ENCODE results near the gene UTS2R. TPM values are rescaled to one million over a fixed set of nuclear protein-coding genes. Genes with fewer than 3 reads are reported as not detected.
"Not testable (repeated sequence)": the region's sequence is repeated elsewhere in the genome, so short reads cannot be mapped to it uniquely, and the experiment has no call there.

Gene UTS2R
- total RNA-seq, 4 donors from 2014 or later, result not detected

DNA sequence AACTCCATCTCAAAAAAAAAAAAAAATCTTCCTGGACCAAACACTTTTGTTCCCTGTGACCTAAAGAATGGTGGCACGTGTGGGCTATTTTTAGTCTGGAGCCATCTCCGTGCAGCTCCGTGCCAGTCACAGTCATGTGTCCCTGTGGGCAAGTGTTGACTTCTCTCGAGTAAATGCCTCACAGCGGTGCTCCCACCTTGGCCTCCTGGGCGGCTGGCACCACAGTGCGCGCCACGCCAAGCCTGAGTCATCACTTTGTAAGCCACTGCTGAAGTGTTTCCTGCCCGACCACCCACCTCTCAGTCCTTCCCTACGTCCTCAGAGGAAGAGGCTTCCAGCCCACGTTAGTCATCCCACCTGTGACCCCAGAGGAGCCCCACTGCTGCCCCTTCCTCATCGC is 35.7 kb downstream of the UTS2R start:
- Histone ChIP-seq H3K27me3 (no peaks in the 10 kb centered on the region), H3K4me3 (no peak overlapping the region), H3K27ac (no peak overlapping the region), H3K4me1 (no peaks in the 10 kb centered on the region), H3K9me3 (no peaks in the 10 kb centered on the region), H3K36me3 (peaks cover 37% of the 10 kb centered on the region)
- 77% methylated on average over 13 of the region's 13 CpGs for WGBS
- DNase-seq (ENCODE audit: low spot score in 2 of 2), result no peak
- no peak for TF ChIP-seq EP300 (IDR thresholded peaks at IDR 0.05)
- TF ChIP-seq, protein P1, sequence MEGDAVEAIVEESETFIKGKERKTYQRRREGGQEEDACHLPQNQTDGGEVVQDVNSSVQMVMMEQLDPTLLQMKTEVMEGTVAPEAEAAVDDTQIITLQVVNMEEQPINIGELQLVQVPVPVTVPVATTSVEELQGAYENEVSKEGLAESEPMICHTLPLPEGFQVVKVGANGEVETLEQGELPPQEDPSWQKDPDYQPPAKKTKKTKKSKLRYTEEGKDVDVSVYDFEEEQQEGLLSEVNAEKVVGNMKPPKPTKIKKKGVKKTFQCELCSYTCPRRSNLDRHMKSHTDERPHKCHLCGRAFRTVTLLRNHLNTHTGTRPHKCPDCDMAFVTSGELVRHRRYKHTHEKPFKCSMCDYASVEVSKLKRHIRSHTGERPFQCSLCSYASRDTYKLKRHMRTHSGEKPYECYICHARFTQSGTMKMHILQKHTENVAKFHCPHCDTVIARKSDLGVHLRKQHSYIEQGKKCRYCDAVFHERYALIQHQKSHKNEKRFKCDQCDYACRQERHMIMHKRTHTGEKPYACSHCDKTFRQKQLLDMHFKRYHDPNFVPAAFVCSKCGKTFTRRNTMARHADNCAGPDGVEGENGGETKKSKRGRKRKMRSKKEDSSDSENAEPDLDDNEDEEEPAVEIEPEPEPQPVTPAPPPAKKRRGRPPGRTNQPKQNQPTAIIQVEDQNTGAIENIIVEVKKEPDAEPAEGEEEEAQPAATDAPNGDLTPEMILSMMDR (IDR thresholded peaks at IDR 0.05), result no peak
- no peak for TF ChIP-seq POLR2AphosphoS5 (IDR thresholded peaks at IDR 0.05)
- TF ChIP-seq POLR2A (IDR thresholded peaks at IDR 0.05), result no peak

- TF ChIP-seq POLR2A (IDR thresholded peaks at IDR 0.05), result no peak
- TF ChIP-seq, protein P1 (IDR thresholded peaks at IDR 0.05), result no peak
- TF ChIP-seq EP300 (IDR thresholded peaks at IDR 0.05), result no peak
- TF ChIP-seq POLR2AphosphoS5 (IDR thresholded peaks at IDR 0.05), result no peak
- H3K9me3 ChIP-seq, result no peaks in the 10 kb centered on the region
- H3K4me1 ChIP-seq, result no peaks in the 10 kb centered on the region
- H3K27me3 ChIP-seq, result no peaks in the 10 kb centered on the region
- H3K27ac ChIP-seq, result no peak overlapping the region
- peaks cover 34% of the 10 kb centered on the region for H3K36me3 ChIP-seq
- H3K4me3 ChIP-seq, result no peak overlapping the region
- 92% methylated on average over 15 of the region's 15 CpGs for WGBS
- DNase-seq (ENCODE audit: low spot score in 2 of 2), result no peak
Measured at GRCh38 chr17:82408288-82408937, 36.8 kb downstream of the UTS2R start.

- TF ChIP-seq EP300 (IDR thresholded peaks at IDR 0.05), result no peak
- TF ChIP-seq, protein P1 (IDR thresholded peaks at IDR 0.05), result no peak
- TF ChIP-seq POLR2A (IDR thresholded peaks at IDR 0.05), result no peak
- no peak for TF ChIP-seq POLR2AphosphoS5 (IDR thresholded peaks at IDR 0.05)
- H3K27ac ChIP-seq, result no peak overlapping the region
- H3K36me3 ChIP-seq, result peaks cover 29% of the 10 kb centered on the region
- H3K4me1 ChIP-seq, result no peaks in the 10 kb centered on the region
- no peaks in the 10 kb centered on the region for H3K27me3 ChIP-seq
- no peak overlapping the region for H3K4me3 ChIP-seq
- WGBS, result 97% methylated on average over 18 of the region's 21 CpGs
- H3K9me3 ChIP-seq, result no peaks in the 10 kb centered on the region
- DNase-seq (ENCODE audit: low spot score in 2 of 2), result no peak
Measured at GRCh38 chr17:82408938-82409318, 37.4 kb downstream of the UTS2R start.

- peaks cover 21% of the 10 kb centered on the region for H3K36me3 ChIP-seq
- WGBS, result 91% methylated on average over 13 of the region's 14 CpGs
- no peak overlapping the region for H3K4me3 ChIP-seq
- H3K4me1 ChIP-seq, result peaks cover 8% of the 10 kb centered on the region
- DNase-seq (ENCODE audit: low spot score in 2 of 2), result no peak
- no peak overlapping the region for H3K27ac ChIP-seq
- no peaks in the 10 kb centered on the region for H3K9me3 ChIP-seq
- no peaks in the 10 kb centered on the region for H3K27me3 ChIP-seq
- TF ChIP-seq POLR2AphosphoS5 (IDR thresholded peaks at IDR 0.05) (no peak), POLR2A (IDR thresholded peaks at IDR 0.05) (no peak), EP300 (IDR thresholded peaks at IDR 0.05) (no peak)
- TF ChIP-seq, protein P1 (IDR thresholded peaks at IDR 0.05), result no peak
Measured at GRCh38 chr17:82410014-82410716, 38.6 kb downstream of the UTS2R start.

DNA sequence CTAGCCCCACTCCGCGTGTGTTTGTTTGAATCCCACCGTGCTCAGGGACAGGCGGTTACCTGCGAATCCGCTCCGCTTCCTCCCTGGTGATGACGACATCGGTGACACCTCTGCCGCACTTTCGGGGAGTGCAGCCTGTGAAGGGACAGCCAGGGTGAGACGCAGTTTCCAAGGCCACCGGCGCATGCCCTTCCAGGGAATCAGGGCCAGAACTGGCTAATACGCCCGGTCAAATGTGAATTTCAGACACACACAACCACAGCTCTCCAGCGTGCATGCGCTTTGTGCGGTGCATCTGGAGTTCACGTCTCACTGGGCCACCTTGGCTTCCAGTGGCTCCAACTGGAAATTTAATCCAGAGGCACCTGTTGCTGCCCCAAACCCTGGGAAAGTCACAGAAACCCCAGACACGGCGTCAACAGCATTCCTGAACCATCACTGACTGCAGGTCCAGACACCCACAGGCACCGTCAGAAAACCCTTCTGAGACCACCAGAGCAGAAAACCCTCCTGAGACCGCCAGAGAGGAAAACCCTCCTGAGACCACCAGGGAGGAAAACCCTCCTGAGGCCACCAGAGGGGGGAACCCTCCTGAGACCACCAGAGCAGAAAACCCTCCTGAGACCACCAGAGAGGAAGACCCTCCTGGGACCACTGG is 40.0 kb downstream of the UTS2R start:
- no peaks in the 10 kb centered on the region for H3K27me3 ChIP-seq
- no peak overlapping the region for H3K27ac ChIP-seq
- H3K9me3 ChIP-seq, result no peaks in the 10 kb centered on the region
- no peak overlapping the region for H3K4me3 ChIP-seq
- no peak for DNase-seq (ENCODE audit: low spot score in 2 of 2)
- TF ChIP-seq EP300 (IDR thresholded peaks at IDR 0.05), result no peak
- TF ChIP-seq, protein P1 (IDR thresholded peaks at IDR 0.05), result no peak
- no peak for TF ChIP-seq POLR2AphosphoS5 (IDR thresholded peaks at IDR 0.05)
- no peak for TF ChIP-seq POLR2A (IDR thresholded peaks at IDR 0.05)
- WGBS, result 98% methylated on average over 20 of the region's 24 CpGs
- peaks cover 10% of the 10 kb centered on the region for H3K36me3 ChIP-seq
- peaks cover 10% of the 10 kb centered on the region for H3K4me1 ChIP-seq

DNA sequence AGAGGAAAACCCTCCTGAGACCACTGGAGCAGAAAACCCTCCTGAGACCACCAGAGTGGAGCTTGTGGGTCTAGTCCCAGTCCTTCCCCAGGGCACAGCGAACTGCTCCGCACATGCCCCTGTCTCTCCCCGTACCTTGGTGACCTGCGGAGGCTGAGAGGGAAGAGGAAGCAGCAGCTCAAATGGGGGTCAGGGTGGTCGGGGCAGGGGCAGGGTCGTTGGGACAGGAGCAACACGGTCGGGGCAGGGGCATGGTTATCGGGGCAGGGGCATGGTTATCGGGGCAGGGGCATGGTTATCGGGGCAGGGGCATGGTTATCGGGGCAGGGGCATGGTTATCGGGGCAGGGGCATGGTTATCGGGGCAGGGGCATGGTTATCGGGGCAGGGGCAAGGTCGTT is 40.5 kb downstream of the UTS2R start:
- H3K27ac ChIP-seq; H3K4me3 ChIP-seq; H3K27me3 ChIP-seq; DNase-seq (ENCODE audit: low spot score in 2 of 2); H3K9me3 ChIP-seq: not testable (repeated sequence)
- Histone ChIP-seq H3K36me3 (peaks cover 10% of the 10 kb centered on the region), H3K4me1 (peaks cover 10% of the 10 kb centered on the region)
- 92% methylated on average over 15 of the region's 16 CpGs for WGBS

Measured in suprapubic skin (tissue), 4 donors.